GM19099 (cell line): ENCODE results near the gene CHRM3.

Source experiments
- POLR2A ChIP-seq: IDR thresholded peaks from 3 replicates; pipeline ENCODE4 v1.6.1; 2011; ENCODE audit warnings: low read depth; ENCODE audit not compliant: insufficient read length; ENCODE audit errors: extremely low read depth

Gene CHRM3

GRCh38 chr1:239386453-239387303 lies at the start of gene CHRM3:
TSS of gene CHRM3 (plus strand) at chr1:239386568. CDS start at chr1:239907452, 520,884 bp downstream.
- TF ChIP-seq POLR2A: no peak

- TF ChIP-seq POLR2A: no peak
Measured at GRCh38 chr1:239337799-239338430, 48.5 kb upstream of the CHRM3 start.

DNA sequence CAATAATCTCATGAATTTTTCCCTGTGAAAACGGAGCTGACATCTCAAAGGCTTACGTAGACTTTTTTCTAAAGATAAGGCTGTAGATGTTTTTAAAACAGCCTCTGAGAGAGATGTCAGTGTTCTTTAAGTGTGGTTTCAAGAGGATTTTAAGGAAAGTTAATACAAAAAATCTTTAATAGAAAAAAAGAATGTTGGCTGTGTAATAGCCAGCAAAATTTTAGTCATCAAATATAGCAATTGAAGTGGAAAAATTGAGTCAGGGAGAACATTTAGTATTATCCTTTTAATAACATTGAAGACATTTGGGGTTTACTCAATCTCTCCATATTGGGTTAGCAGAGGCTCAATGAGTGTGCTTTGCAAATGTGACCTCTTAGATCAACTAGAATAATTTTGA lies 38.6 kb upstream of the CHRM3 start:
- no peak for TF ChIP-seq POLR2A

- TF ChIP-seq POLR2A: no peak
Measured at GRCh38 chr1:239348635-239349353, 37.6 kb upstream of the CHRM3 start.

- no peak for TF ChIP-seq POLR2A
Measured at GRCh38 chr1:239349699-239350098, 36.7 kb upstream of the CHRM3 start.

DNA sequence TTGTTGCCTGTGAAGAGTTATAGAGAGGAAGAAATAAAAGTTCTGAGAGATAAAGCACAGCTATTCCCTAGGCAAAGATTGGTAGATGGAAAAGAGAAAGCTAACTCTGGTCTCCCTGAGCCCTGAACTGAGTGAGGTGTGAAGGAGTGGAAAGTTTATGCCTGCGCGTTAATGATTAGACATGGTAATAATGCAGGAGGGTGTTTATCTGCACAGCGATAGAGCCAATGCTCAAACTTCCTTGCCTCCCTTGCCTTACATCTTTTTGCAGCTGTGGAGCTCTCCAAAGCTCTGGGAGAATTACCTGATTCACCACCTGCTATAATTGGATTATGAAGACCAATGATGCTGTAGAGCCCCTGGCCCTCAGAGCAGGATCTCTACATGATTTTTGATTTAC lies 32.8 kb upstream of the CHRM3 start:
- no peak for TF ChIP-seq POLR2A

DNA sequence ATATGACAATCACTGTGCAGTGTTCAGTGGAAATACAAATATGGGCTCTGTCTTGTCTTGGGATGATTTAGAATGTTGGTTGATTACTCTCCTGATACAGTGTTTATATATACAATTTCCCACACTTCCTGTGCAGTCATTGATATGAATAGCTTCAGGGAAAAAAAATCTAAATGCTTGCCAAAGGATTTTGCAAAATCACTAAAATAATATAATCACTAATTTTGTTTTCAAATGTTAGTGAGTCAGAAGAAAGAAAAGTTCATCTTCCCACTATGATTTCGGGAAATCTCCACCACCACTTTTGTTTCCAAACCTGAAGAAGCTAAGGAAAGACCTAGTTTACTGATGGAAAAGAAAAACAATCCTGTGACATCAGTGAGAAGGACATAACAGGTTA lies 32.1 kb upstream of the CHRM3 start:
- no peak for TF ChIP-seq POLR2A

DNA sequence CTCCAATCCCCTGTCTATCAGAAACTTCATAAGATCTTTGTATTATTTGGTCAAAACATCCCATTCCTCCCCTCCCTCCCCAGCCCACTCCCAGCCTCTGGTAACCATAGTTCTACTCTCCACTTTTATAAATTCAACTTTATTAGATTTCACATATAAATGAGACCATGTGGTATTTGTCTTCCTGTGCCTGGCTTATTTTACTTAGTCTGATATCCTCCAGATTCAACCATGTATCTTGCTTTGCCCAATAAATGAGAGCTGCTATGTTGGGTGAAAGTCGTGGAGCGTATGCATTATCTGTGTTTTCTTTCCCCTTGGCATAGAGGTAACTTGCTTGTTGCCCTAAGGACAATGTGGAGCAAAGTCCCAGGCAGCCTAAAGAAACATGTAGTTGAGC lies 28.5 kb upstream of the CHRM3 start:
- TF ChIP-seq POLR2A: no peak

DNA sequence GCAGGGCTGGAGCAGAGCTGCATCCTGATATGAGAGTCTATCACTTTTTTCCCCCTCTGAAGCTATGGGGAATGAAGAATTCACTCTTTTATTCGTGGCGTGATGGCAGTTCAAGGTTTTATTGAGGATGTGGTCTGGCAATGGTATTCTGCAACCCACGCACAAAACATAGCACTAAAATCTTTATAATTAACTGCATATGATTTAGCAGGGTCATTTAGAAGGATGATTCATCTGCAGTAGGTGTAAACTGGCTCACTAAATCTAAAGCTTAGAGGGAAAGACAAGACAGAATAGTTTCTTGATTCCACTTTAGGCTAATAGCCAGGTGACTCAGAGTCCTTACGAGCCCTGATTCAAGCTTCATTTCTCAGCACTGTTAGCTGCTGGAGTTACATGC lies 25.0 kb upstream of the CHRM3 start:
- no peak for TF ChIP-seq POLR2A

- no peak for TF ChIP-seq POLR2A
Measured at GRCh38 chr1:239363930-239364329, 22.4 kb upstream of the CHRM3 start.

DNA sequence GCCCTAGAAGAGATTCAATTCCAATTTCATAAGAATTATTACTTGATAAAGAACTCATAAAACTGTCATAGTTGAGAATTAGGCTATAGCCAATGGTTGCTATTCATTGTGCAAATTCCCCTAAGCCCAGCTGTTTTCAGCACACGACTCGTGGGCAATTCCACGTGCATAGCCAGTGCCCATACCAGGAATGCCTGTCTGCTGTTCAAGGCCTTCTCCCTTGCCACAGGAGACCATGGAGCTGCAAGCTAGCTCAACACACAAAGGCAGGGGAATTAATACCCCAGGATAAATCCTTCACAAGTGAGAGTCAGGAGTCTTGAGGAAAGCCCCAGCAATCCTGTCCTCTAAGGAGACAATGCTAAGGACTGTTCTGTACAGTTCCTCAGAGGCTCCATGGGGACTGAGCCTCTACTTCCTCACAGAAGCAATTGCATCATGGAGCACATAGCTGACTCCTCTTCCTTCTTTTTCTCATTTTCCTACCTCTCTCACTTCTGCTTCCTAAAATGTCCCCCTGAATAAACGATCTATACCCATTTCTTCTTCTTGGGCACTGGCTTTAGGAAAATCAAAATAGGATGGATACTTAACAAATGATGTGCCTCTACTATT lies 19.1 kb upstream of the CHRM3 start:
- TF ChIP-seq POLR2A: no peak

DNA sequence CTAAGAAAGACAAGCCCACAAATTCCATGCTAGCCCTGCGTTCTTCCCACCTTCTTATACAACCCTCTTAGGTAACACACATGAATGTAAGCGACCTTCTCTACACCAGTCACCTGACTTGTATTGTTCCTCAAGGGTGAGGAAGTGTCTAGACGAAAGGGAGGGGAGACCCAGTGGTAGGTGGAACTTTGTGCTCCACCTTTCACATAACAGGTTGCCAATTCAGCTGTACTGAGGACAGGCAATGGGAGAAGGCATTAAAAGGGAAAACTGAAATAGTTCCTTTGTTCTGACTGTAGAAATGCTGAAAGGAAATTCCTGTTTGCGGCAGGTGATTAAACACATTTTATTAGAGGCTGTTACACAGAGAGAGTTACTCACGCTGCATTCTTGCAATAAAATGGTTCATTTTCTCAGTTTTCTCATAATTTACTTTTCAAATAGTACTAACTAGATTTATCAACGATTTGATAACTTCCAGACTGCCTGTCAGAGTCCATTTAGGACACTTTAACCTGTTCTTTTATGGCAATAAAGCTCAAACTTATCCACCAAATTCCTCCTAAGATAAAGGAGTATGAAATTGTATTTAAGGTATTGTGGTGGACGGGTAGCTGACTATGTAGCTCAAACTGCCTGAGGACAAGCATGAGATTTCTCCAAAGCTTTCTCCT lies 17.8 kb upstream of the CHRM3 start:
- no peak for TF ChIP-seq POLR2A

DNA sequence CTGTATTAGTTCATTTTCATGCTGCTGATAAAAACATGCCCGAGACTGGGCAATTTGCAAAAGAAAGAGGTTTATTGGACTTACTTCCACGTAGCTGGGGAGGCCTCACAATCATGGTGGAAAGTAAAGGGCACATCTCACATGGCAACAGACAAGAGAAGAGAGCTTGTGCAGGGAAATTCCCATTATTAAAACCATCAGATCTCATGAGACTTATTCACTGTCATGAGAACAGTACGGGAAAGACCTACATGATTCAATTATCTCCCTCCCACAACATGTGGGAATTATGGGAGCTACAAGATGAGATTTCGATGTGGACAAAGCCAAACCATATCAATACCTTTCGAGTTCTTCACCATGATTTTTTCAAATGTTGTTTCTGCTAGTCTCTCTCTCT lies 3.7 kb upstream of the CHRM3 start:
- no peak for TF ChIP-seq POLR2A

- no peak for TF ChIP-seq POLR2A
Measured at GRCh38 chr1:239383714-239384113, 2.7 kb upstream of the CHRM3 start.
